ENCODE results near the gene SPSB2.

DNA sequence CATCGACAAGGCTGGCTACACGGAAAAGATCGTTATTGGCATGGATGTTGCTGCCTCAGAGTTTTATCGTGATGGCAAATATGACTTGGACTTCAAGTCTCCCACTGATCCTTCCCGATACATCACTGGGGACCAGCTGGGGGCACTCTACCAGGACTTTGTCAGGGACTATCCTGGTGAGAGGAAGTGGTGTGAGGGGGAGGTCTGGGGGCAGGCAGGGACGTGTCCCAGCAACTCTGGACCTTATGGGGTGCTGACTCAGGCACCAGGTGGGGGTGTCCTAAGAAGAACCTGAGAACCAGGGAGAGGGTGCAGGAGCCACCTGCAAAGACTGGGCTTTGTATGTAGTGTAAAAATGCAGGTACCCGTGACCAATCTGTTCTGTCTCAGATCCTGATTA, 46.5 kb upstream of the SPSB2 start:
- no peak for TF ChIP-seq GATA2 (IDR thresholded peaks at IDR 0.05; ENCODE audit: low read depth, low read length)
- TF ChIP-seq GATA3 (IDR thresholded peaks at IDR 0.05; ENCODE audit: low read depth, low read length) = no peak
